ENCODE data around the gene OSCAR. TPM values are rescaled to one million over a fixed set of nuclear protein-coding genes. Genes with fewer than 3 reads are reported as not detected.
"Not testable (repeated sequence)": the region's sequence is repeated elsewhere in the genome, so short reads cannot be mapped to it uniquely, and the experiment has no call there.

OSCAR gene
- total RNA-seq, 1 donor: under 0.01 TPM

DNA sequence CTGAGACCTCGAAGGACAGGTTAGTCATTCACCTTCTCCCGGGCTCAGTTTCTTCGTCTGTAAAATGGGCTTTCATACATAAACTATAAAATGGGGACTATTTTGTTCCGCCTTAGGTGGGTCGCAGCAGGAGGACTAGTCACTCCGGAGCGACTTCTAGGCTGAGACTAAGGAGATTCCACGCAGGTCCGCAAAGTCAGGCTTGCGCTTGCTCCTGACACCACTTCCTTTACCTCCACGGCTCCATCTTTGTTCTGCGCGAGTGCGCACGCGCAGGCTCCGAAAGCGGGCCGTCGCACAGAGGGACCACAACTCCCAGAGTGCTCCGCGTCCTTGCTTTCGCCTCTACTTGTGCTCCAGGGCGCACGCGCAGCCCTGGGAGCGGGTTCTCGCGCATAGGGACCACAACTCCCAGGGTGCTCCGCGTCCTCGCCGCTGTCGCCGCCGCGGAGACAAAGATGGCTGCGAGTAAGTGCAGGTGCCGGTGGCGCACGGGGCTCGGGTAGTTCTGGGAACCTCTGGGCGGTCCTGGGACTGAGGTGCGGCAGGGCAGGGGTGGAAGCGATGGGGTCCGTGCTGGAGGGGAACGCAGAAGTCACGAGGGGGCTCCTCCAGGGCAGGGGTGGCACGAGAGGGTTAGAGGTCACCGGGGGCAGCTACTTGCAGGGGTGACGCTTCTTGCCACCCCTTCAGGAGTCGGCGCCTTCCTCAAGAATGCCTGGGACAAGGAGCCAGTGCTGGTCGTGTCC, 2.0 kb upstream of the OSCAR start, which contains the start of gene NDUFA3:
TSS of gene NDUFA3 (plus strand) at position 435 of the 749 bp plus-strand sequence. CDS start at position 459, 24 bp downstream.
- DNase-seq (ENCODE audit: low read depth): peak; percentile 98
- peak within 1 kb of the TSS; percentile 99 for H3K4me3 ChIP-seq (ENCODE audit: low read depth, low read length)
- TF ChIP-seq, protein P1, sequence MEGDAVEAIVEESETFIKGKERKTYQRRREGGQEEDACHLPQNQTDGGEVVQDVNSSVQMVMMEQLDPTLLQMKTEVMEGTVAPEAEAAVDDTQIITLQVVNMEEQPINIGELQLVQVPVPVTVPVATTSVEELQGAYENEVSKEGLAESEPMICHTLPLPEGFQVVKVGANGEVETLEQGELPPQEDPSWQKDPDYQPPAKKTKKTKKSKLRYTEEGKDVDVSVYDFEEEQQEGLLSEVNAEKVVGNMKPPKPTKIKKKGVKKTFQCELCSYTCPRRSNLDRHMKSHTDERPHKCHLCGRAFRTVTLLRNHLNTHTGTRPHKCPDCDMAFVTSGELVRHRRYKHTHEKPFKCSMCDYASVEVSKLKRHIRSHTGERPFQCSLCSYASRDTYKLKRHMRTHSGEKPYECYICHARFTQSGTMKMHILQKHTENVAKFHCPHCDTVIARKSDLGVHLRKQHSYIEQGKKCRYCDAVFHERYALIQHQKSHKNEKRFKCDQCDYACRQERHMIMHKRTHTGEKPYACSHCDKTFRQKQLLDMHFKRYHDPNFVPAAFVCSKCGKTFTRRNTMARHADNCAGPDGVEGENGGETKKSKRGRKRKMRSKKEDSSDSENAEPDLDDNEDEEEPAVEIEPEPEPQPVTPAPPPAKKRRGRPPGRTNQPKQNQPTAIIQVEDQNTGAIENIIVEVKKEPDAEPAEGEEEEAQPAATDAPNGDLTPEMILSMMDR (IDR thresholded peaks at IDR 0.05; ENCODE audit: insufficient read depth, low read depth, low read length): no peak

DNA sequence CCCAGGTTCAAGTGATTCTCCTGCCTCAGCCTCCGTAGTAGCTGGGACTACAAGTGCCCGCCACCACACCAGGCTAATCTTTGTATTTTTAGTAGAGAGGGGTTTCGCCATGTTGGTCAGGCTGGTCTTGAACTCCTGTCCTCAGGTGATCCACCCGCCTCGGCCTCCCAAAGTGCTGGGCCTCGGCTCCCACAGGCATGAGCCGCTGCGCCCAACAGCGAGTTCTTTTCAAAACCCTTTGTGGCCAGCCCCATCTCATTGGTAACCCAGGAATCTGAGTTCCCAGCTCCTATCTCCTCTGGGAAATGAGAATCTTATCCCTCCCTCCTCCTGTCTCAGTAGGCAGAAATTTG, 724 bp downstream of the OSCAR start:
- not testable (repeated sequence) for H3K4me3 ChIP-seq (ENCODE audit: low read depth, low read length); DNase-seq (ENCODE audit: low read depth)

DNA sequence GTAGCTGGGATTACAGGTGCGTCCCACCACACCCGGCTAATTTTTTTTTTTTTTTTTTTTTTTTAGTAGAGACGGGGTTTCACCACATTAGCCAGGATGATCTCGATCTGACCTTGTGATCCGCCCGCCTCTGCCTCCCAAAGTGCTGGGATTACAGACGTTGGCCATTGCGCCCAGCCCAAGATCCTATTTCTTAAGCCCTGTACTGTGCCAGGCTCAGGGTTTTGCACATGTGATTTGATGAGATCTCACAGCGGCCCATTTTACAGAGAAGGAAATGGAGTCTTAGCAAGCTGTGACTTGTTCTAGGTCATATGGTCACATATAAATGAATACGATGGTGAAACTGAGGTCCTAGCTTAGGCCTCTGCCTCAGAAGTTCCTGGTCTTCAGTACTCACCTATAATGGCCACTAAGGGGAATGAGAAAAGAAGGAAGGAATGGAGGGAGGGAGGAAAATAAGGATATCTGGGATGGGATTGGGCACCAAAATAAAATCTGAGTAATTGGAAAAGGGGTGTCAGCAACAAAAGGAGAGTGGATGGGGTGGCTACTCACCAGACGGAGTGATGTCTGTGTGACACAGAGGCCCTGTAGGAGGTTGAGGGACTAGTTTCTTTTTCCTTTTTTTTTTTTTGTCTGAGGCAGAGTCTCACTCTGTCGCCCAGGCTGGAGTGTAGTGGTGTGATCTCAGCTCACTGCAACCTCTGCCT, 1.3 kb downstream of the OSCAR start:
- TF ChIP-seq, protein P1 (IDR thresholded peaks at IDR 0.05; ENCODE audit: insufficient read depth, low read depth, low read length): no peak
- no peak for DNase-seq (ENCODE audit: low read depth)
- no peak overlapping the region for H3K4me3 ChIP-seq (ENCODE audit: low read depth, low read length)

DNA sequence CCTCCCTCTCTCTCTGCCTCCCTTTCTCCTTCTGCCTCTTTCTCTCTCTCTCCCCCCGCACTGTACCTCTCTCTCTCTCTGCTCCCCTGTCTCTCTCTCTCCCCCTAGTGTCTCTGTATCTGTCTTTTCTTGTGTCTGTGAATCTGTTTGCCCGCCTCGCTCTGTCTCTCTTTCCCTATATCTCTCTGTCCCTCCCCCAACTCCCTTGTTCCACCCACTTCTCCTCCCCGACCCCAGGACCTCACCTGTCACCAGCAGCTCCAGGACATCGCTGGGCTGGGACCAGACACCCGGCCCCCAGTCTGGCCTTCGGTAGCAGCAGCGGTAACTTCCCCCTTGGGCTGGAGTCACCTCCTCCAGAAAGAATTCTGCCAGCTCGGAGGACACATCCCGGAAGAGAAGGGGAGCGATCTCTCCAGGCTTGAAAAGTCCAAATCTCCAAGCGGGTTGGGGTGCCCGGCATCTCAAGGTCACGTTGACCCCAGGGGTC, 3.9 kb downstream of the OSCAR start:
- H3K4me3 ChIP-seq (ENCODE audit: low read depth, low read length): peak overlapping the region; percentile 42
- TF ChIP-seq, protein P1 (IDR thresholded peaks at IDR 0.05; ENCODE audit: insufficient read depth, low read depth, low read length): peak; percentile 42
- peak; percentile 39 for DNase-seq (ENCODE audit: low read depth)

DNA sequence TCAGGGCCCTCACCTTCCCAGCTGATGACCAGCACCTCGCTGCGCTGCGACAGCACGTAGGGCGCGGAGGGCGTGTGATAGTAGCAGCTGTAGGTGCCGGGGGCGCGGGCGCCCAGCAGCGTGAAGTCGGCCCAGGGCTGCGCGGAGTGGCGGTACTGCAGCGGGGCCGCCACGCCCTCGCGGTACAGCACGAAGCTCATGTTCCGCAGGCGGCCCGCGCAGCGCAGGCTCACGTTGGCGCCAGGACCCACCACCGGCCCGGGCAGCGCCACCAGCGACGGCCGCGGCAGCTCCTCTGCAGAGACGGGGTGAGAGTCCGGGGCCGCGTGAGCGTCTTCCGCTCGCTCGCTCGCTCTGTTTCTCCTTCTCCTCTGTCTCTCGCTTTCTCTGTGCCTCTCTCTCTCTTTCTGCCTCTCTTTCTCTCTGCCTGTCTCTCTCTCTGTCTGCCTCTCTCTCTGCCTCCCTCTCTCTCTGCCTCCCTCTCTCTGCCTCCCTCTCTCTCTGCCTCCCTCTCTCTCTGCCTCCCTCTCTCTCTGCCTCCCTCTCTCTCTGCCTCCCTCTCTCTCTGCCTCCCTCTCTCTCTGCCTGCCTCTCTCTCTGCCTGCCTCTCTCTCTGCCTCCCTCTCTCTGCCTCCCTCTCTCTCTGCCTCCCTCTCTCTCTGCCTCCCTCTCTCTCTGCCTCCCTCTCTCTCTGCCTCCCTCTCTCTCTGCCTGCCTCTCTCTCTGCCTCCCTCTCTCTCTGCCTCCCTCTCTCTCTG, 4.6 kb downstream of the OSCAR start:
- peak overlapping the region; percentile 42 for H3K4me3 ChIP-seq (ENCODE audit: low read depth, low read length)
- DNase-seq (ENCODE audit: low read depth): peak; percentile 47

DNA sequence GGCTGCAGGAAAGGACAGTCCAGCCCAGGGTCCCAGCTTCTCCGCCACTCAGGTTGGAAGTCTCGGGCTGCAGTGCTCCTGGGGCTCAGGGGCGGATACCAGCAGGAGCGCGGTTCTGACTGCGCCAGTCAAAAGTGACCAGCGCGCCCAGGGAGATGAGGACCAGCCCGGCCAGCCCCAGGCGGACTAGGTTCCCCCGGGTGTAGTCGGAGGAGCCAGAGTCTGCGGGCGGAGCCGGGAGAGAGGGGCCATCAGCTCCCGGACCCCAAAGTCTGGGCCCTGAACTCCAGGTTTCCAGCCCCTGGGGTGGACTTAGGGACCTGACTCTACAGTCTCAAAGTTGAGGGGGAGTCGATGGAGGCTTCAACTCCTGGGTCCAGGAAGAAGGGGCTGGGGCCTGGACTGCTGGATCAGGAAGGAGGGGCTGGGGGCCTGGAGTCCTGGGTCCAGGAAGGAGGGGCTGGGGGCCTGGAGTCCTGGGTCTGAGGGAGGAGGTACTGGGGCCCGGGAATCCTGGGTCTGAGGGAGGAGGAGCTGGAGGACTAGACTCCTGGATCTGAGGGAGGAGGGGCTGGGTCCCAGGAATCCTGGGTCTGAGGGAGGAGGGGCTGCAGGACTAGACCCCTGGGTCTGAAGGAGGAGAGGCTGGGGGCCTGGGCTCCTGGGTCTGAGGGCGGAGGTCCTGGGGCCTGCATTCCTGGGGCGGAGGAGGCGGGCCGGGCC, 5.3 kb downstream of the OSCAR start:
- no peak for DNase-seq (ENCODE audit: low read depth)
- TF ChIP-seq, protein P1 (IDR thresholded peaks at IDR 0.05; ENCODE audit: insufficient read depth, low read depth, low read length): no peak
- H3K4me3 ChIP-seq (ENCODE audit: low read depth, low read length): peak overlapping the region; percentile 42

DNA sequence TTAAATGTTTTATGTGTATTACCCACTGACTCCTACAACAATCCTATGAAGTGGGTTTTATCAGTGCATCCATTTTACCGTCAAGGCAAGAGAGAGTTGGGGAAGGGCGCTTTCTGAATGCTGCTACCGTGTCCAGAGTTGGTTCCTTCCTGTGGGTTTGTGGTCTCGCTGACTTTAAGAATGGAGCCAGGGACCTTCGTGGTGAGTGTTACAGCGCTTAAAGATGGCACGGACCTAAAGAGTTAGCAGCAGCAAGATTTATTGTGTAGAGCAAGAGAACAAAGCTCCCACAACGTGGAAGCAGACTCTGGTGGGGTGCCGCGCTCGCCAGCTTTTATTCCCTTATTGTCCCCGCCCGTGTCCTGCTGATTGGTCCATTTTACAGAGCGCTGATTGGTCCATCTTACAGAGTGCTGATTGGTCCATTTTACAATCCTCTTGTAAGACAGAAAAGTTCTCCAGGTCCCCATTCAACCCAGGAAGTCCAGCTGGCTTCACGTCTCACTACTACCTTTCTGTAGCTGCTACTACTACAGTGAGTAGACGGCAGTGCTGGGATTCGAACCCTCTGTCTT, 6.1 kb downstream of the OSCAR start:
- H3K4me3 ChIP-seq (ENCODE audit: low read depth, low read length): no peak overlapping the region
- TF ChIP-seq, protein P1 (IDR thresholded peaks at IDR 0.05; ENCODE audit: insufficient read depth, low read depth, low read length): no peak
- no peak for DNase-seq (ENCODE audit: low read depth)

All from fibroblast of villous mesenchyme (primary cell).